NB4 (cell line): ENCODE data around the gene C2CD2L.

Source experiments
- CTCF ChIP-seq: IDR thresholded peaks from one replicate; pipeline ENCODE4 v1.5.1; 2012; ENCODE audit warnings: low read depth, low read length
- MAX ChIP-seq: IDR thresholded peaks from 2 replicates; pipeline ENCODE4 v1.6.1; 2011; ENCODE audit warnings: low read depth, low read length
- MYC ChIP-seq: IDR thresholded peaks from 2 replicates; pipeline ENCODE4 v1.6.1; 2011; ENCODE audit warnings: low read depth, low read length
- POLR2A ChIP-seq: IDR thresholded peaks from 2 replicates; pipeline ENCODE4 v1.6.1; 2011; ENCODE audit warnings: mild to moderate bottlenecking; ENCODE audit not compliant: insufficient read length; ENCODE audit errors: extremely low read depth

GRCh38 chr11:119121811-119122124, 14.6 kb downstream of the C2CD2L start:
- TF ChIP-seq CTCF, result no peak
- TF ChIP-seq POLR2A, result no peak
- no peak for TF ChIP-seq MYC
- TF ChIP-seq MAX, result no peak
